IMR-90 (cell line): ENCODE results near the gene RAB29. TPM values are rescaled to one million over a fixed set of nuclear protein-coding genes. Genes with fewer than 3 reads are reported as not detected.
A peak's percentile ranks its signal among the peaks of the same experiment; 100 is the strongest.

Source experiments
- ATAC-seq: fragments of 200-7000 bp; cut with Tn5 transposase; 2 replicates; pipeline ENCODE4 v1.9.1; 2020; ENCODE audit warnings: low read depth, mild to moderate bottlenecking, moderate library complexity
- BruUV-seq: library from RNA; stranded (reverse); fragments of 400-500 nt; replicated peaks from 2 replicates; lab custom pipeline; 2021; lab: Mats Ljungman, UMichigan
- CTCF ChIA-PET: fragments of 300-600 bp; formaldehyde crosslinking; extraction: SDS; loops from one replicate; lab custom pipeline; 2021; ENCODE audit warnings: antibody characterized with exemption; lab: Yijun Ruan, JAX
- POLR2A ChIA-PET: fragments of 300-600 bp; sonication (Branson Sonifier 250); formaldehyde crosslinking; loops from one replicate; lab custom pipeline; 2022; ENCODE audit warnings: antibody characterized with exemption; ENCODE audit not compliant: unreplicated experiment; lab: Charles Lee
- DNase-seq: peaks from one replicate; pipeline ENCODE4 v3.0.0; 2013
- H2AFZ ChIP-seq: replicated peaks from 2 replicates; pipeline ENCODE3; 2013; ENCODE audit warnings: low read length, mild to moderate bottlenecking; ENCODE audit not compliant: poor library complexity
- H2AK5ac ChIP-seq: 2 replicates; pipeline ENCODE4 v1.6.1; 2013; ENCODE audit warnings: low read depth, low read length, inconsistent platforms
- H2AK9ac ChIP-seq: replicated peaks from 2 replicates; pipeline ENCODE3; 2013; ENCODE audit warnings: mild to moderate bottlenecking, low read depth, low read length, moderate library complexity; ENCODE audit not compliant: poor library complexity
- H2BK120ac ChIP-seq: 2 replicates; pipeline ENCODE4 v1.6.1; 2013; ENCODE audit warnings: low read depth, low read length, inconsistent platforms
- H2BK15ac ChIP-seq: 3 replicates; pipeline ENCODE4 v1.6.1; 2013; ENCODE audit warnings: low read depth, low read length, inconsistent platforms
- H2BK20ac ChIP-seq: 2 replicates; pipeline ENCODE4 v1.6.1; 2013; ENCODE audit warnings: low read depth, mild to moderate bottlenecking, inconsistent platforms, low read length, moderate library complexity
- H2BK5ac ChIP-seq: 2 replicates; pipeline ENCODE4 v1.6.1; 2013; ENCODE audit warnings: mild to moderate bottlenecking, low read depth, low read length, inconsistent platforms; ENCODE audit not compliant: poor library complexity, severe bottlenecking
- H3K14ac ChIP-seq: replicated peaks from 2 replicates; pipeline ENCODE4 v1.6.1; 2013; ENCODE audit warnings: low read depth, low read length, inconsistent platforms
- H3K18ac ChIP-seq: 2 replicates; pipeline ENCODE4 v1.6.1; 2013; ENCODE audit warnings: low read depth, low read length, control low read depth
- H3K23ac ChIP-seq: 2 replicates; pipeline ENCODE4 v1.6.1; 2013; ENCODE audit warnings: low read depth, low read length, inconsistent platforms
- H3K27ac ChIP-seq: 2 replicates; pipeline ENCODE4 v1.5.1; 2013; ENCODE audit warnings: mild to moderate bottlenecking, control low read depth, low read length; ENCODE audit not compliant: insufficient read depth
- H3K27me3 ChIP-seq: 2 replicates; pipeline ENCODE4 v1.6.1; 2013; ENCODE audit warnings: low read length; ENCODE audit not compliant: control insufficient read depth, insufficient read depth
- H3K36me3 ChIP-seq: 2 replicates; pipeline ENCODE4 v1.6.1; 2013; ENCODE audit warnings: low read length, mixed read lengths; ENCODE audit not compliant: control insufficient read depth, insufficient read depth
- H3K4ac ChIP-seq: 2 replicates; pipeline ENCODE4 v1.6.1; 2013; ENCODE audit warnings: low read depth, low read length, inconsistent platforms
- H3K4me1 ChIP-seq: 2 replicates; pipeline ENCODE4 v1.6.1; 2013; ENCODE audit warnings: low read length, mixed read lengths; ENCODE audit not compliant: control insufficient read depth, insufficient read depth
- H3K4me2 ChIP-seq: 2 replicates; pipeline ENCODE4 v1.6.1; 2013; ENCODE audit warnings: low read depth, mild to moderate bottlenecking, control low read depth, low read length, moderate library complexity
- H3K4me3 ChIP-seq: 2 replicates; pipeline ENCODE4 v1.5.1; 2013; ENCODE audit warnings: low read depth, mild to moderate bottlenecking, control low read depth, low read length, moderate library complexity; ENCODE audit not compliant: insufficient read depth
- H3K56ac ChIP-seq: 2 replicates; pipeline ENCODE4 v1.6.1; 2013; ENCODE audit warnings: low read length, inconsistent platforms; ENCODE audit not compliant: insufficient read depth; ENCODE audit errors: extremely low read depth
- H3K79me1 ChIP-seq, 2 experiments: 2 replicates each; pipeline ENCODE4 v1.6.1; 2013; ENCODE audit warnings: low read length in 2 of 2, inconsistent platforms in 1 of 2, low read depth in 1 of 2
- H3K9ac ChIP-seq: 2 replicates; pipeline ENCODE4 v1.6.1; 2013; ENCODE audit warnings: low read depth, low read length, control low read depth
- H3K9me1 ChIP-seq: 2 replicates; pipeline ENCODE4 v1.6.1; 2013; ENCODE audit warnings: low read length, inconsistent platforms; ENCODE audit not compliant: insufficient read depth
- H3K9me3 ChIP-seq: 2 replicates; pipeline ENCODE4 v1.6.1; 2013; ENCODE audit warnings: low read length; ENCODE audit not compliant: control insufficient read depth, insufficient read depth
- H4K20me1 ChIP-seq: 2 replicates; pipeline ENCODE4 v1.6.1; 2013; ENCODE audit warnings: low read length, inconsistent platforms; ENCODE audit not compliant: insufficient read depth
- H4K5ac ChIP-seq: 2 replicates; pipeline ENCODE4 v1.6.1; 2013; ENCODE audit warnings: mild to moderate bottlenecking, low read depth, low read length, control low read depth
- H4K8ac ChIP-seq, 2 experiments: 2 replicates each; pipeline ENCODE4 v1.6.1; 2013; ENCODE audit warnings: low read depth in 2 of 2, low read length in 2 of 2, control low read depth in 1 of 2, inconsistent platforms in 1 of 2
- H4K91ac ChIP-seq: 2 replicates; pipeline ENCODE4 v1.6.1; 2013; ENCODE audit warnings: low read depth, low read length, inconsistent platforms; ENCODE audit not compliant: insufficient read depth
- BHLHE40 ChIP-seq: fragments of 150-350 bp; IDR thresholded peaks from 2 replicates; pipeline ENCODE4 v1.6.1; 2016; ENCODE audit warnings: mild to moderate bottlenecking, low read depth, low read length
- CHD1 ChIP-seq: IDR thresholded peaks from 2 replicates; pipeline ENCODE4 v1.6.1; 2012; ENCODE audit warnings: low read depth, low read length, improper control_type of control experiment
- CTCF ChIP-seq: conservative IDR thresholded peaks from 2 replicates; pipeline ENCODE4 v1.5.1; 2012; ENCODE audit warnings: mild to moderate bottlenecking, low read depth, low read length, improper control_type of control experiment
- MAFK ChIP-seq: IDR thresholded peaks from 2 replicates; pipeline ENCODE4 v1.6.1; 2012; ENCODE audit warnings: low read depth, low read length, improper control_type of control experiment
- MAZ ChIP-seq: IDR thresholded peaks from 2 replicates; pipeline ENCODE4 v1.6.1; 2012; ENCODE audit warnings: low read depth, mild to moderate bottlenecking, low read length, improper control_type of control experiment, moderate library complexity, borderline replicate concordance
- MXI1 ChIP-seq: IDR thresholded peaks from 2 replicates; pipeline ENCODE4 v1.6.1; 2012; ENCODE audit warnings: low read depth, mild to moderate bottlenecking, low read length, moderate library complexity, borderline replicate concordance
- NFE2L2 ChIP-seq: fragments of 150-350 bp; IDR thresholded peaks from 2 replicates; pipeline ENCODE4 v1.6.1; 2016; ENCODE audit warnings: low read depth, mild to moderate bottlenecking, low read length
- POLR2A ChIP-seq: IDR thresholded peaks from 2 replicates; pipeline ENCODE4 v1.6.1; 2012; ENCODE audit warnings: mild to moderate bottlenecking, low read depth, low read length
- RCOR1 ChIP-seq: IDR thresholded peaks from 2 replicates; pipeline ENCODE4 v1.6.1; 2012; ENCODE audit warnings: mild to moderate bottlenecking, low read length, improper control_type of control experiment; ENCODE audit not compliant: insufficient replicate concordance
- SMC3 ChIP-seq: fragments of 150-350 bp; IDR thresholded peaks from 2 replicates; pipeline ENCODE4 v1.6.1; 2016; ENCODE audit warnings: low read depth, mild to moderate bottlenecking, antibody characterized with exemption, low read length, moderate library complexity
- USF2 ChIP-seq: fragments of 150-350 bp; IDR thresholded peaks from 2 replicates; pipeline ENCODE4 v1.6.1; 2017; ENCODE audit warnings: mild to moderate bottlenecking, antibody characterized with exemption, low read length, low read depth
- WGBS, 2 experiments: methylation state at CpG; one replicate each; pipeline versions ENCODE4 v1.1.5 to v1.1.7; 2013; ENCODE audit warnings: missing lambda C conversion rate in 2 of 2; ENCODE audit not compliant: insufficient read length in 1 of 2; ENCODE audit errors: extremely low coverage in 2 of 2; 5-methylcytosine and 5-hydroxymethylcytosine counted together
- dilution Hi-C: fragments of 300-500 bp; cut with HindIII; formaldehyde crosslinking; loops from one replicate; pipeline ENCODE4 v1.14.3; 2018; ENCODE audit warnings: low sequenced_read_pairs; ENCODE audit not compliant: unreplicated experiment
- in situ Hi-C: fragments of 300-500 bp; cut with MboI; formaldehyde crosslinking; loops from 3 replicates; pipeline ENCODE4 v1.14.3; 2019; ENCODE audit warnings: low sequenced_read_pairs, inconsistent platforms, mixed read lengths
- intact Hi-C: fragments of 100-400 bp; cut with micrococcal nuclease; formaldehyde crosslinking; loops from 2 replicates; pipeline ENCODE4 v1.10.0; 2022
- polyA plus RNA-seq, 3 experiments: library from polyadenylated mRNA; depleted of rRNA; stranded (reverse); fragments of >200 nt; gene quantifications; 2 replicates each; pipeline ENCODE4 v1.2.3, GENCODE V29; 2012; ENCODE audit warnings: low replicate concordance in 1 of 3
- total RNA-seq: library from RNA; depleted of rRNA; stranded (reverse); fragments of >200 nt; gene quantifications from 2 replicates; pipeline ENCODE4 v1.2.3, GENCODE V29; 2012

Gene RAB29
- total and polyA plus RNA-seq, 2 of the 4 experiments (the other 2 are of a cell fraction) = 5.7 to 7.3 TPM

GRCh38 chr1:205751036-205751651 is 24.1 kb downstream of the RAB29 start:
- Histone ChIP-seq H4K8ac (peak overlapping the region; percentile 100; a peak in 2 of 4 replicates), H3K9ac (no peak overlapping the region), H3K4me3 (no peak overlapping the region), H4K20me1 (peaks cover 31% of the 10 kb centered on the region), H3K4me2 (no peak overlapping the region), H2BK120ac (no peak overlapping the region), H3K9me1 (peaks cover 6% of the 10 kb centered on the region), H3K14ac (no peak overlapping the region), H3K4ac (no peak overlapping the region), H3K56ac (no peak overlapping the region), H2BK15ac (no peak overlapping the region; the same call in 2 of the 3 replicates), H4K91ac (no peak overlapping the region), H2BK20ac (no peak overlapping the region), H3K23ac (no peak overlapping the region), H2AK9ac (no peak overlapping the region), H4K5ac (no peak overlapping the region), H3K4me1 (no peaks in the 10 kb centered on the region), H2AK5ac (0 out of 2 replicates have a peak overlapping the region, but pooled peaks have one; percentile 20), H3K9me3 (no peaks in the 10 kb centered on the region), H3K36me3 (no peaks in the 10 kb centered on the region), H3K79me1 (peaks cover 0 to 15% of the 10 kb centered on the region in 2 experiments; a peak in 2 of 4 replicates), H2AFZ (no peak overlapping the region), H2BK5ac (no peak overlapping the region), H3K27ac (no peak overlapping the region), H3K27me3 (no peaks in the 10 kb centered on the region; the same call in 1 of the 2 replicates), H3K18ac (no peak overlapping the region)
- ATAC-seq (no peak), DNase-seq (no peak)
- in situ Hi-C loops (no loop called here), dilution Hi-C loops (no loop called here), intact Hi-C loops (loop anchor here (2.0 kb wide), 1 partner anchor 24 kb away; the partner anchor contains the start of gene RAB29)
- ChIA-PET POLR2A (interaction anchor here (0.7 kb wide), 1 partner anchor 113 kb away, joined by 5 read pairs; no protein-coding TSS in a partner anchor), CTCF (no interaction called here)
- no peak for TF ChIP-seq MAZ
- TF ChIP-seq CHD1 = no peak
- no peak for TF ChIP-seq POLR2A
- no peak for TF ChIP-seq MXI1
- TF ChIP-seq RCOR1 = no peak
- TF ChIP-seq CTCF = no peak
- no peak for TF ChIP-seq MAFK
- TF ChIP-seq NFE2L2 = no peak
- TF ChIP-seq USF2 = no peak
- no peak for TF ChIP-seq BHLHE40
- no peak for TF ChIP-seq SMC3
- 91% methylated on average over 5 of the region's 13 CpGs; no CpG with 5 or more reads in 1 of the 2 experiments for WGBS, 2 experiments
- BruUV-seq = no TSS peak
